H1 (cell line): ENCODE measurements around the gene SBNO1. TPM values are rescaled to one million over a fixed set of nuclear protein-coding genes. Genes with fewer than 3 reads are reported as not detected.
A peak's percentile ranks its signal among the peaks of the same experiment; 100 is the strongest.

Experiments used
- ATF3 ChIP-seq: IDR thresholded peaks from 2 replicates; pipeline ENCODE4 v1.6.1; 2011; ENCODE audit warnings: low read depth, mild to moderate bottlenecking, low read length; ENCODE audit not compliant: insufficient read depth
- EP300 ChIP-seq, 2 experiments: IDR thresholded peaks; 1 replicate in 1 of 2; 2 replicates in 1 of 2; pipeline ENCODE4 v1.6.1; 2011 to 2012; ENCODE audit warnings: low read depth in 2 of 2, low read length in 2 of 2, mild to moderate bottlenecking in 2 of 2, borderline replicate concordance in 1 of 2, inconsistent platforms in 1 of 2, moderate library complexity in 1 of 2
- HDAC6 ChIP-seq: IDR thresholded peaks from one replicate; pipeline ENCODE4 v1.7.1; 2012; ENCODE audit warnings: low read depth, mild to moderate bottlenecking, inconsistent platforms, low read length, moderate library complexity
- KDM5A ChIP-seq: fragments of 200-600 bp; IDR thresholded peaks from 2 replicates; pipeline ENCODE4 v1.7.1; 2012; ENCODE audit warnings: mild to moderate bottlenecking, low read length, inconsistent platforms, mixed read lengths
- PHF8 ChIP-seq: fragments of 200-600 bp; sonication (generic); conservative IDR thresholded peaks from 2 replicates; pipeline ENCODE4 v1.7.1; 2012; ENCODE audit warnings: low read depth, mild to moderate bottlenecking, inconsistent platforms, low read length, moderate library complexity
- POLR2A ChIP-seq, 2 experiments: IDR thresholded peaks; 1 replicate in 1 of 2; 2 replicates in 1 of 2; pipeline ENCODE4 v1.6.1; 2011; ENCODE audit warnings: low read depth in 2 of 2, low read length in 2 of 2, mild to moderate bottlenecking in 2 of 2; ENCODE audit errors: control extremely low read depth in 1 of 2
- POLR2AphosphoS5 ChIP-seq: IDR thresholded peaks from 2 replicates; pipeline ENCODE4 v1.6.1; 2011; ENCODE audit warnings: low read depth, low read length
- SAP30 ChIP-seq: fragments of 300-600 bp; sonication (generic); IDR thresholded peaks from 2 replicates; pipeline ENCODE4 v1.7.1; 2012; ENCODE audit warnings: low read length, moderate library complexity, mild to moderate bottlenecking, inconsistent platforms; ENCODE audit not compliant: insufficient read depth, insufficient replicate concordance
- SRF ChIP-seq: IDR thresholded peaks from 2 replicates; pipeline ENCODE4 v1.6.1; 2011; ENCODE audit warnings: mild to moderate bottlenecking, low read depth, low read length, moderate library complexity
- polyA plus RNA-seq, 7 experiments: library from polyadenylated mRNA; depleted of rRNA in 3 of 7; stranded (reverse) in 5 of 7; unstranded in 2 of 7; fragments of >200 nt in 5 of 7; fragments of 200-250 nt in 2 of 7; gene quantifications; 1 replicate in 5 of 7; 2 replicates in 1 of 7; 4 replicates in 1 of 7; pipeline versions ENCODE4 v1.2.1 to v1.2.3, GENCODE V29; 2011 to 2013; ENCODE audit warnings: missing spikeins in 2 of 7, mixed read lengths in 2 of 7
- total RNA-seq: library from RNA; stranded (reverse); fragmentation: NEBNext Ultra II Directional; extraction: Animal tissue kit (Norgen Biotek cat#: 25700); gene quantifications from 2 replicates; pipeline ENCODE4 v1.2.1, GENCODE V29; 2021
- TF ChIP-seq, protein P1 (sequence below), 3 experiments: IDR thresholded peaks; 1 replicate in 2 of 3; 2 replicates in 1 of 3; pipeline versions ENCODE4 v1.5.1 to v1.6.1; 2011; ENCODE audit warnings: low read length in 3 of 3, mild to moderate bottlenecking in 3 of 3, inconsistent platforms in 2 of 3, low read depth in 1 of 3, moderate library complexity in 1 of 3; ENCODE audit not compliant: insufficient read depth in 1 of 3; ENCODE audit errors: control extremely low read depth in 1 of 3

The SBNO1 gene
- total and polyA plus RNA-seq, 2 of the 8 experiments (the other 6 are each of a cell fraction or from before 2014, with no cell fraction given): 6.7 to 57.7 TPM

DNA sequence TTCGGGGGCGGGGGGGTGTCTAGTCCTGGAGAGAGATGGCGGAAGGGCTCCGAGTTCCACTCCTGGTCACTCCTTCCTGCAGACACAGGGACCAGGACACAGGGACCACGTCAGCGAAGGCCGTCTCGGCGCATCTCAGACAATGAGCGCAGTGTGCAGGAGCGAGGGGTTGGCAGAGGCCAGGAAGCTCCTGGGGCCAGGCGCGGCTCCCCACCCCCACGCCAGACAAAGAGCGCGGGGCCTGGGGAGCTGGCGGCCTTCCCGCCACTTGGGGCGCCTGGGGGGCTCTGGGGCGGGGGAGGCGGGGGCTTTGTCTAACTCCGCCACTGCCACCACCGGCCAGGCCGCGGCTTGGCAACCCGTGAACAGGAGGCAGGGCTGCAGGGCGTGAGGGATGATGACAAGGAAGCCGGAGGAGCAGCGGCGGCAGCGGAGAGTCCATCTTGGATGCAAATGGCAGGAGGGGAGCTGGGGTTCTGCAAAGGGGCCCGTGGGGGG, 95.2 kb downstream of the SBNO1 start (continued):
- no peak for TF ChIP-seq HDAC6
- peak; percentile 91 for TF ChIP-seq POLR2AphosphoS5
- no peak for TF ChIP-seq SAP30
- TF ChIP-seq, protein P1, sequence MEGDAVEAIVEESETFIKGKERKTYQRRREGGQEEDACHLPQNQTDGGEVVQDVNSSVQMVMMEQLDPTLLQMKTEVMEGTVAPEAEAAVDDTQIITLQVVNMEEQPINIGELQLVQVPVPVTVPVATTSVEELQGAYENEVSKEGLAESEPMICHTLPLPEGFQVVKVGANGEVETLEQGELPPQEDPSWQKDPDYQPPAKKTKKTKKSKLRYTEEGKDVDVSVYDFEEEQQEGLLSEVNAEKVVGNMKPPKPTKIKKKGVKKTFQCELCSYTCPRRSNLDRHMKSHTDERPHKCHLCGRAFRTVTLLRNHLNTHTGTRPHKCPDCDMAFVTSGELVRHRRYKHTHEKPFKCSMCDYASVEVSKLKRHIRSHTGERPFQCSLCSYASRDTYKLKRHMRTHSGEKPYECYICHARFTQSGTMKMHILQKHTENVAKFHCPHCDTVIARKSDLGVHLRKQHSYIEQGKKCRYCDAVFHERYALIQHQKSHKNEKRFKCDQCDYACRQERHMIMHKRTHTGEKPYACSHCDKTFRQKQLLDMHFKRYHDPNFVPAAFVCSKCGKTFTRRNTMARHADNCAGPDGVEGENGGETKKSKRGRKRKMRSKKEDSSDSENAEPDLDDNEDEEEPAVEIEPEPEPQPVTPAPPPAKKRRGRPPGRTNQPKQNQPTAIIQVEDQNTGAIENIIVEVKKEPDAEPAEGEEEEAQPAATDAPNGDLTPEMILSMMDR (IDR thresholded peaks at IDR 0.05; ENCODE audit: control extremely low read depth in 1 of 3, insufficient read depth in 1 of 3, low read depth in 1 of 3, low read length in 3 of 3): peak in 1 of 3 experiments; percentile 6; a peak in 1 of 4 replicates
- no peak for TF ChIP-seq KDM5A
- TF ChIP-seq EP300 (IDR thresholded peaks at IDR 0.05; ENCODE audit: borderline replicate concordance in 1 of 2, low read depth in 2 of 2, low read length in 2 of 2): no peak
- TF ChIP-seq PHF8: no peak
- TF ChIP-seq SRF: no peak
- TF ChIP-seq ATF3: no peak
- TF ChIP-seq POLR2A (IDR thresholded peaks at IDR 0.05; ENCODE audit: control extremely low read depth in 1 of 2, low read depth in 2 of 2, low read length in 2 of 2): peak in 1 of 2 experiments; percentile 77; a peak in 1 of 3 replicates
